Activated CD4-positive, alpha-beta T cell treated with anti-CD3 and anti-CD28 coated beads, Interleukin-2, amount 50 U/mL, for 48 hours (primary cell): Measurements from ENCODE around the gene ROR1.
A peak's percentile ranks its signal among the peaks of the same experiment; 100 is the strongest.

Experiments
- DNase-seq, 2 experiments: peaks; one replicate each; pipeline ENCODE4 v3.0.0-alpha.2; 2020

Gene ROR1

DNA sequence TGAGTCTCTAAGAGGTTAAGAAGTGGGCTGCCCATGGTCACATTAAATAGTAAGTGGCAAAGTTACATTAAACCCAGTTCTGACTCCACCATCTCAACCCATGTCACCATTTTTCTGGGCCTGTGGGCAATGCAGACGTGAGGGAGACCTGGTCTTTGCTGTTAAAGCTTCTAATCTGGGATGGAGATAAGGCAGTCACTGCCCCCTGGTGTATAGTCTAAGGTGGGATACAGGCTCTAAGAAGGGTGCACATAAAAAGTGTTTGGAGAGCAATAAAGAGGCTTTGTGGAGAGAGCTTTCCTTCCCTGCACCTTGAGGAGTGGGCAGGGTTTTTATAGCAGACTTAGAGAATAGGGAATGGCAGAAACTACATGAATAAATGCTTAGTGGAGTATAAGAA lies 141.3 kb downstream of the ROR1 start:
- no peak for DNase-seq

DNA sequence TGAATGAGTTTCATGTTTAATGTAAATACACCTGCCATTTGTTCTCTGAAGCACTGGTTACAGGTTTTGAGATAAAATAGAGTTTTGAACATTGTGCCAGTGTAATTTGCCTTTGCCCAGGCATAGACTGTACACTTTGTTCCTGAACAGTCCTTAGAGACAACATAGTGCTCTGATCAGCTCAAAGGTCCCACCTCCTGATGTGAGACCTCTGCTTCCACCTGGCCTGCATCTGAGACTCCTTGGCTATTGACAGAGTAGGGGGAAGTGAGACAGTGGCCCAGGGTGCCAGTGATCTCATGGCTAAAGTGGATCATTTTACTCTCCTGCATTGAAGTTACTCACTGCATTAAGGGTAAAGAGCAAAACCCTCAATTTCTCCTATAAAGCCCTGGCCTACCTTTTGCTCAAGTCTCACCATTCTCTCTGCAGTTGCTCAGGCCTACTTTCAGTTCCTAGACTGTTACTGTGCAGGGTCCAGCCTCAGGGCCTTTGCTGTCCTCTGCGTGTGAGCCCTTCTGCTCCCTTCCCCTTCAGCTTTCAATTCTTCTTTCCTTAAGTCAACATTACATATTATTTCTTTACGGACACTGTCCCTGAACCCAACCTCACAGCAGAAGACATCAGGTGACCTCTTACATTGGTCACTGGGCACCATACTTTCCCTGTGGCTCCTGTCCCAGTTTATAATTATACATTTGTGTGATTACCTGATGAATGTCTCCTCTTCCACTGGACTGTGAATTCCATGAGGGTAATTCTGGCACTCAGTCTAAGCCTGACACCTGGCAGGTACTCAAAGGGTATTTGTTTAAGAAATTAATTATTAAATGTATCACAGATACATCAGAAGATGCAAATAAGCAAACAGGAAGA lies 142.9 kb downstream of the ROR1 start:
- no peak for DNase-seq

DNA sequence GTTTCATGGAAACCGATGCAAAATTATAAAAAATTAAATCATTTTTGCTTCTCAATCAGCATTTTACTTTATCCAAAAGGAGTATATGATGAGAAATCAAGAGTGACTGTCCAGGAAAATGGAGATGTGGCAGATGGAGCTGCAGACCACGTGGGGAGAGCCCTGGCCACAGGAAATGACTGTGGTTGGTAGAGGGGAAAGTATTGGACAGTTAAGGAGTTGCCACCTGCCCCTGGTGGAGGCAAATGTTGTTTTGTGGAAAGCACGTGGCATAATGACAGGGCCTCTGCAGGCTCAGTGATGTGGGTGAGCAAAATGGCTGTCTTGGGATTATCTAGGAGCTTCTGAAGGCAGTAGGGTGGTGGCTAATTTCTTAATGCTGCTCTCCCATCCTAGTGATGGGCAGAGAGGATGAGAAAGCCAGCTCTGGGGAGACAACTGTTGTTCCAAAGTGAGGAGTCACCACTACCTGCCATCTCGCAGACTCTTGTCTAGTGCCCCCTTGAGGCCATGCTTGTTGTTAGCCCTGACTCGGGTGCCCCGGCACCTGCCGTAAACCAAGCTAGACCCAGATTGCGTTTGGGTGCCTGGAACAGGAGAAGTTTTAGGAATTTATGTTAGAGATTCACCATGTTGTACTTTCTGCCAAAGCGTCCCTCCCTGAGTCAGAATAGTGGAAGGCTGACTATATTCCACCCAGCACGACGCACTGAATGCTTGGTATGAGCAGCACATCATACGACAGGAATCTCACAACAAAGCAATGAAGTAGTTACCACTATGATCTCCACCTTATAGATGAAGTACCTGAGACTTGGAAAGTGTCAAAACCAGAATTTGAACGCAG lies 144.0 kb downstream of the ROR1 start:
- DNase-seq: peak; percentile 21 to 29

DNA sequence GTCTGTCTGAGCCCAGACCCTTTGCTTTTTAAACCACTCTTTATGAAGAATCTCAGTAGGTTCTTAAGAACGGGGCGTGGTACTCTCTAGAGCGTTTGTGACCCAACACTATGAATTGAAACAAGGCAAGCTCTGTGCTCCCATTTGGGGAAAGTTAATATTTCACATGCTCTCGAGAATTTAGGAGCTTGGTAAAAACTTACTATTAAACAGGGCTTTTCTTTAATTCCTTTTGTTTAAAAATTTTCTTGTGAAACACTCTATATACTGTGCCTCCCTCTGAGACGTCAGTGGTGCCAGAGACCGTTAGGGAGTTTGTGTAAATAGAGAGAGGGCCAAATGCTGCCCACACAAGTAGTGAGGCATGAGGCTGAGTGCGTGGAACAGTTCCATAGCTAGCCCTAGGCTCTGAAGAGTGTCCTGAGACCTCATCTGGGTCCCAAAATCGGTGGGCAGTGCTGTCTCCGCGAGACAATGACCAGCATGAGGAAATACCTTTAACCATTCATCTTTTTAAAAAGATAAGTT lies 144.7 kb downstream of the ROR1 start:
- no peak for DNase-seq

DNA sequence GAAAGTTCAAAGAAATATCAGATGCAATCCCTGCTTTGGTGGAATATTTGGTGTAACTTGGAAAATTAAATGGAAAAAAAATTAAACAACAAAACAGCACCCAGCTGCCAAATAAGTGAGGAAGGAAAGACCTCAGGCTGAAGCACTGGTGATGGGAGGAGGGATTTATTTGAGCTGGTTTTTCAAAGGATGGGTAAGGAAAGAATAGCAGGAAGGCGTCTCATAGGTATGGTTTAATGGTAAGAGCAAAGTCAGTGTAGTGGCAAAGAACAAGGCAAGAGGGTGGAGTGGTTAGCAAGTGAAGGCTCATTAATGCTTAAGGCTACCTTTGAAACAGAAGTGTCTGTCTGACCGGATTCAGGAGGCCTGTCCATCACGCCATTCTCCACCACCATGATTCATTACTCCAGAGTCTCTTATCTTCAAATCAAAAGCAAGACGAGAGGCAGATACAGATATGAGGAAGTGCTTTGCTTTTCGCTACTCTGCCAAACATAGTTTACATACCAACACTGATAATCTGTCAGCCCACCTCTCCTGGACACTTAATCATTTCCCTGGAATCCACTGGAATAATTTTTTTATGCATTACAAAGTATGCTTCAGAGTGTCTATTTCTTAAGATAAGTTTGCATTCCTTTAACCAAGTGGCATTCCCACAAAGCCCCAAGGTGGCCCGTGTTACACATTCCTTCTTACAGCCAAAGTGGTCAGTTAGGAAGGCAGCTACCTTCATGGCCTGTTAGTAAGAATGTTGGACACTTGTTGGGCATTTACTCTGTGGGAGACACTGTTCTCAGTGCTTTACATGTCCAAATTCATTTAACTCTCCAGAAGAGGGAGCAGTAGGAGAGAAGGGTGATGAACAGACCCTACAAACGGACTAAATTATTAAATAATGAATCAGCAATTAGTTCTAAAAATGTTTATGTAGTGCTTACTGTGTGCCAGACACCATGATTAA lies 146.6 kb downstream of the ROR1 start:
- DNase-seq: no peak

DNA sequence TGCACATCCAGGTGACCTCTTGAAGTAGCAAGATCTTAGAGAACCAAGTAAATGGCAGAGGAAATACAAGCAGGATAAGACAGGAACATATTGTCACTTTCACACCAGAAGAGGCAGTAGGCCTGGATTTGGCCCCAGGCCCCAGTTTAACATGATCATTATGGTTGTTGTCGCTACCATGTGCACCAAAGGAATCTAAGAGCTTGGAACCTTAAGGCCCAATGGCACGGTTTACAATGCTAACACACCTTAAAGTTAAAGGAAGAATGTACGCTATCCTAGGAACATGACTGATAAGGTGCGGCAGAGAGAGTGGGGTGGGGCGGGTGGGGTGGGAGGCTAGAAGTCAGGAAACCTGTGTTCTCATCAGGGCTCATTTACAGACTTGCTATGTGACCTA lies 147.5 kb downstream of the ROR1 start:
- no peak for DNase-seq

DNA sequence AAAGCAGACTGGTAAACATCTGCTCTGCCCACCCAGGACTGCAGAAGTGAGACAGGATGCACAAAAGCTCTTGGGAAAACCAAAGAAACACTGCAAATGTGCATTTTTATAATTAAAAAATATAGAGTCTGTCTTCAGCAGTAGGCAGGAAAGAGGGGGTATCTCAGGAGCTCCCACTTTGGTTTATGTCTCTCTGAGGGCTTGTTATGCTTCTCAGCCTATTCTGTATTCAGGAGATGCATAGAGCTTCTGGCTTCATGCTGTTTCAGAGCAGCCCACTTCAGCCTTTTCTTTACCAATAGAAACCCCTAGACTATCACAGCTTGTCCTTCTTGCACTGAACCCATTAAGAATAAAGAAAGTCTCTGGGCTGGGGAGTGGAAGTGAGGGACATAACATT lies 148.0 kb downstream of the ROR1 start:
- no peak for DNase-seq

DNA sequence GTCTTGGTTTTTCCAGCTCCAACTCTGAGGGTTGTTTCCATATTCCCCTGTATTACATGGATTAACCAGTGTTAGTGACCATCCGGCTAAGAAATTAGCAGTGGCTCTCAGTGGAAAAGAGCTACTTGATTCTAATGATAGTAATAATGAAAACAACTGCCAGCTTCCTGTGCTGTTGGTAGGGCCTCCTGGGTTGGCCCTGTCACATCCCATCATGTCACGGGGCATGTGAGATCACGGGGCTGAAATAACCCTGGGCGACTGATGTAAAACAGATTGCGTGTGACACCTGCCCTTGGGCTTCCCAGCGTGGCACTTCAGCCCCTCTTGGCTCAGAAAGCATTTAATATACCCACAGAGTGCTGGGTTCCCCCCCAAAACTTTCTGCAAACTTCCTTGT lies 149.0 kb downstream of the ROR1 start:
- no peak for DNase-seq

DNA sequence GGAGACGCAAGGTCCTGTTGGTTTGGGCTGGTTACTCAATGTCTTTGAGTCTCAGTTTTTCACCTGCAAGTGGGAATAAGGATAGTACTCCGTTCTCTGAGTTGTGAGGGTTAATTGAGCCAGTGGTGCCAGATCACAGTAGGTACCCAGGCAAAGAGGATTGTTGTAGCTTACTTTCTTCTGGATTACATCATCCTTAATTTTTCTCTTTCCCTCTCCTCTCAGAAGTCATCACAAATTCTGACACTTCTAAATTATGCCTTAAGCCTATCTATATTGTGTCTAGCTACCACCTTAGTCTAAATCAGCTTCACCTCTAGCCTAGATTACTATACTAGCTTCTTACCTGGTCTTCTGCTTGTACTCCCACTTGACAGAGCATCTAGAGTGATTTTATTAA lies 149.5 kb downstream of the ROR1 start:
- no peak for DNase-seq

DNA sequence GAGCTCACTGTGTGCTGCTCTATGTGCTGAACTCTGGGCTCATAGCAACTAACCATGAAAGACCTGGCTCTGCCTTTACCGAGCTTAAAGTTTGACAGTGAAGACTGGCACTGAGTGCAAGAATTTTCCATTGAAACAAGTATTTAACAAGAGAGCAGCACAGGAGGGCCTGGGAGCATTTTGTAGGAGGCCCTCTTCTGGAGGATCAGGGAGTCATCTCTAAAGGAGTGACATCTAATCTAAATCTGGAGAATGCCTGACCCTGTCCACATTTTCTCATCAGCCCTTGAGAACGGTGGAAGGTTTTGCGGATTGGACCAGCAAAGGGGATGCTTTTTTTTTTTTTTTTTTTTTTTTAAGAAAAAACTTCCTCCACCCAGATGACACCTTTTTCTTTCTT lies 150.8 kb downstream of the ROR1 start:
- no peak for DNase-seq

DNA sequence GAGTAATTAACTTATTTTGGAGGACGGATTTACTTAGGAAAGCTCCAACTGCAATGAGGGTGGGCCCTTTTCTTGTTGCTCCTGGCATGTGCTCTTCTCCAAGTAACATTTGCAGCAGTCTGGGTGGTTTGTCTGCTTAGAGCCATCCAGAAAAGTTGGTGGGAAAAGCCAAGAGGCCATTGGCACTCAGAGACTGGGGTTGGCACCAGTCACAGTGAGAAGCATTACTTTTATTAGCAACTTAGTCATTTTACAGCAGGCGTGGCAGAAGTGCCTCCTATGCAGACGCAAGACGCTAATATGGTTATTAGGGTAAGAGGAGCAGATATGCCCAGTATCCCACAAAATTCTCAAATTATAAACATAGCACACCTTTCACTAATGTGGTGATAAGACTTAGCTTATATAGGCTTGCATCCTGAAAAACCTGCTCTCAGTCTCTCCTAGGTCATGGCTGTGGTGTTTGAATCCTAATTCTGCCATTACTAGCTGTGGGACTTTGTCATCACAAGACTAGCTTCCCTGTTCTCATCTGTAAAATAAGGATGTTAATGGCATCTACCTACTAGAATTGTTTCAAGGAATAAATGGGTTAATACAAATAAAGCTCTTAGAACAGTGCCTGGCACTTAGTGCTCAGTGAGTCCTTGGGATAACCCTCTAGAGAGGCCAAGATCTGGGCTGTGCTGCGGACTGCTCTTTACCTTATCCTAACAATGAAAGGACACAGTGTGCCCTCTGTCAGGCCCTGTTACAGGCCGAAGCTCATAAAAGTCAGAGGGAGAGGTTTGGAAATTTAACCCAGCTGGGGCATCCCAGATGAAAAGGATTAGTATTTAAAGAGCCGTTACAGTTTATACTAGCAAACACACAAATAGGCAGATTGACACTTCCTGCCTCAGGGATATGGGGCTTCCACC lies 154.6 kb downstream of the ROR1 start:
- no peak for DNase-seq

DNA sequence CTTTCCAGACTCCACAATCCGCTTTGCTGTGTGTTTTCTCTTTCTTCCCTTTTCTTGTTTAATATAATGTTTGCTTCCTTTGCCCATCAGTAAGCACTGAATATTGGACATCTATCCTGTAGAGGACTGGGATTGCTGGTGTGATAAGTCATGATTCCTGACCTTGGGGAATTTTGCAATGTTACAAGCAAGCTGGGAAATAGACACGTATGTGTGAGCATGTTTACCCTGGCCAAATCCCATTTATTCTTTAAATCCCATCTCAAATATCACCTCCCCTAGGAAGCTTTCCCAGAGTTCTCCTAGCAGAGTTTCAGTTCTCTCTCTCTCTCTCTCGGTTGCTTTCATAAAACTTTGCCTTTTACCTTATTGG lies 155.3 kb downstream of the ROR1 start:
- no peak for DNase-seq

DNA sequence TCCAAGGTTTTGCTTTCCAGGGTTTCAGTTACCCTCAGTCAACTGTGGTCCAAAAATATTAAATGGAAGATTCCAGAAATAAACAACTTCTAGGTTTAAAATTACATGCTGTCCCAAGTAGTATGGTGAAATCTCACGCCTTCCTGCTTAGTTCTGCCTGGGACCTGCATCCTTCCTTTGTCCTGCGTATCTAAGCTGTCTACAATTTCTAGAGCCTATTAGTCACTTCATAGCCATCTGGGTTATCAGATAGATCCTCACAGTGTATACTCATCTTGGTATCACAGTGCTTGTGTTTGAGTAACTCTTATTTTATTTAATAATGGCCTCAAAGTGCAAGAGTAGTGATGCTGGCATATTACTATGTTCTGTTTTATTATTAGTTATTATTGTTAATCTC lies 157.7 kb downstream of the ROR1 start:
- DNase-seq: no peak

DNA sequence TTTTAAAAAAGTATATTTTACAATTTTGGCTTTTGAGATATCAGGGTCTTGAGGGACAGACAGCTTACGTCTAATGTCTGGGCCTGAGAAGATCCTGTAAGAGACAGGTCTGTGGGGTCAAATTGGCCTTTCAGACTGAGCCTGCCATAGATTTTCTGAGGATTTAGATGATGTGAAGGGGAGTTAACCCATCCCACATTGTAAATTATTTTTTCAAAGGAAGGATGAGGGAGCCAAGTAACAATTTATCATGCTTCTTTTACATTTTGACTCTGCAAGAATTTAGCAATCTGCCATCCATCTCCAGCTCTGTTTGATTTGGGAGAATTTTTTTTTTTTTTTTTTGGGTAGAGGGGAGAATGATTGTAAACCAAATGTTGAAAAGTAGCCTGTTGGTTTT lies 160.9 kb downstream of the ROR1 start:
- DNase-seq: no peak

DNA sequence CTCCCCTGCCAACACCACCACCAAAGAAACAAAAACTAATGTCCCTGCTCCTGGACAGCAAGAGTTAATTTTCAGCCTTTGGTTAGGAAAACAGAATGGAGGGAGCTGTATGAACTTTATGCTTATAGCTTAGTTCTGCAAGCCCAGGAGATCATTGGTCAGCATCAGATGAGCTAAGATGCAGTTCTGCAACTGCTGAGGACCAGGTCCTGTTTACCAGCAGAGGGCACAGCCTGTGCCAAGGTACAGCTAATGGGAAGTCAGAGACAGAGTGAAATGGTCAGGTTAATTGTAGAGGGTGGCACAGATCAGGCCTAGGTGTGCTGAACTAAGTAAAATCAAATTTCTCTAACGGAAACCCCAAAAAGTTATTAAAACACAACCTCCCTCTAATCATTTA lies 161.3 kb downstream of the ROR1 start:
- no peak for DNase-seq

DNA sequence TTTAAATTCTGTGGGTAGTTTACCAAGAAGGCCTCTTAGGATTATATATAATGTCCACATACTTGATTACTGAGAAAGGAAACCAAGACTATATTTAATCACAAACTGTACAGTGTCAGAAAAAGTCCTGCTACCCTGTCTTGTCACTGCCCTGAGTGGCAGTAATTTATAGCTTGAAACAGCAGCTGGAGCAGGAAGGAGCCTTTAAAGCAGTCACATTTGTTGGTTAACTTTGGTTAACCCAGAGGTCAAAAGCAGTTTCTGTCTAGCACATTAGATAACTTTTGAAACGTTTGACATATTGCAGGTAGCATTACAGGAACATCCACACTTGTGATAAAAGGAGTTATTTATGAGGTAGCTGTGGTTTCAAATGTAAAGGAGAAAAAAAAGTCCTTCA lies 161.7 kb downstream of the ROR1 start:
- no peak for DNase-seq

DNA sequence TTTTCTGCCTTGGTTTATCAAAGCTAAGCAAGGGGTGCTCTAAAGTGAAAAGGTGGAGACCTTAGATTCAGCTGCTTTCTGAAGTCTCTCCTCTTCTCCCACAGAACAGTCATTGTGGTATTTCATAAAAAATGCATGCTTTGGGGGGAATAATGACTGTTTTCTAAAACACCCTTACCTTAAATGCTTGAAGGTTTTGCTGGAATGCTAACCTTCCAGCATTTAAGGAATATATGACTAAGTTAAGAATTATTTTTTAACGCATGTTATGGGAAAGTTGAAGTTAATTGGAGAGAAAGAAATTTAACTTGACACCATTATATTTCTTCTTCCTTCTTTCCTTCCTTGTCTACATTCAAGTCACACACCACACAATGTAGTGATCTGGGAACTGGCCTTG lies 162.5 kb downstream of the ROR1 start:
- no peak for DNase-seq

DNA sequence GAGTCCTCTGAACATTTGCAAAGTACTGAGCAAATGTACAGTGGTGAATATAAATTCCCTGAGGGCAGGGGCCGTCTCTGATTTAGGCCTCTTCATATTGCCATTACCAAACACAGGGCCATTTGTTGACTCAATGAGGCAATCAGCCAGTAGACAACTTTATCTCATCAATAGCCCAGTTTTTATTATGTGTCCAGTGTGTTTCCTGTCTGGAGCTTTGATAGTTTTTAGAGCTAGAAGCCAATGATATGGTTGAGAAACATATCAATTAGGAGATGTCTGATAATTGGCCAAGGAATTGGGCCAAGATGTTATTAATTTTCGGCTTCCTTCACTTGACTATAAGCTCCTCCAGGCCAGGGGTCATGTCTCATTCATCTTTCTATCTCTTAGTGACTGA lies 163.0 kb downstream of the ROR1 start:
- no peak for DNase-seq

DNA sequence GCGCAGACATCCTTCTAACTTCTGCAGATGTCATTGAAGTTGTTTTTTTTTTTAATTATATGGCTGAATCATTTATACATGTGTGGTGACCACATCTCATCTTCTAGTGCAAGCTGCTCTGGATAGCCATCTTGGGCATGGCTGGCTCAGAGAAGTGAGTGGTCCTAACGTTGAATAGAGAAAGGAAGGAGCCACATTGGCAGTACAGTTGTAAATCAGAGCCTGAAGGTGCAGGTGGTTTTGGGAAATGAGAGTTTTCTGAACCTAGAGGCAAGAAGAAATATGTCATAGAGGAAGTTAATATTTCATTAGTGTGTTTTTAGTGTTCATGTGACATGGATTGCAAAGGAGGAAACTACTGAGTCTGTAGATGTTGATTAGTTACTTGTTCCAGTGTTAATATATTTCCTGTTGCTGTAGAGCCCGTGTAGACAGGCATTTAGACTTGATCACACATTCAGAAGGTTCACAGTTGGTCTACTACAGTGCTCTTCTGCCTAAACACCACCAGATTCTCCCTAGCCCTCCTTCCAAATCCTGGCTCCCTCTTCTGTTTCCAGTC lies 163.7 kb downstream of the ROR1 start:
- no peak for DNase-seq

DNA sequence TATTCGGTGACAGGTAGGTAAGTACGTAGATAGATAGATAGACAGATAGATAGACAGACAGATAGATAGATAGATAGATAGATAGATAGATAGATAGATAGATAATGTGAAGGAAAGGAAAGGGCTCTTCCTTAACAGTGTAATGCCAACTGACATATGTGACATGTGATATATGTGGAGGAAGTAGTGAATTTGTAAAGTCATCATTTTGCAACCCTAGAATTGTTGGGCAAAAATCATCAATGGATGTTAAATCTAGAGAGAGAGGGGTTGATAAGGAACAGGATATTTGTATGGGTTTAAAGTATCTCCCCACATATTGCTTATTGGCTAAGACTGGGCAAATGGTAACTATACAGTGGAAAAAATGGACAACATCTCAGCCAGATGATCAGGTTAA lies 166.6 kb downstream of the ROR1 start:
- DNase-seq: no peak

DNA sequence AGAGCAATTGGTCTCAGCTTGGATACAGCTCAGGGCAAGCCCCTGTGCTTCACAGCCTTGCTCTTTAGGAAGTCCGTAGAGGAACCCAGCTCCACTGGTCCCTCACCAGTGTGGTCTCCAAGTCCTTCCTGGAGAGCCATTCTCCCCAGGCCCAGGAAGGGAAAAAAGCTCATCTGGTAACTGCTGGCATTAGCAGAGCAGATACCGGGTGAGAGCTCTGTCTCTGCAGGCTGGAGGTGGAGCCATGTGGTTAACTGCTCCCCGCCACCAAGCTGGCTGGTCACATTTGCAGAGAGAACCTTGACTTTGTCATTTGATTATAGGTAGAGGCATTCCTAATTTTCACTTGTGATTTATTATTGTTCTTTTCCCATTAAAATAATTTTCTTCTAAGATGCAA lies 169.6 kb downstream of the ROR1 start:
- no peak for DNase-seq
